ENCODE results near the gene DYNLT4. TPM values are rescaled to one million over a fixed set of nuclear protein-coding genes. Genes with fewer than 3 reads are reported as not detected.
"Not testable (repeated sequence)": the region's sequence is repeated elsewhere in the genome, so short reads cannot be mapped to it uniquely, and the experiment has no call there.

Gene DYNLT4, protein sequence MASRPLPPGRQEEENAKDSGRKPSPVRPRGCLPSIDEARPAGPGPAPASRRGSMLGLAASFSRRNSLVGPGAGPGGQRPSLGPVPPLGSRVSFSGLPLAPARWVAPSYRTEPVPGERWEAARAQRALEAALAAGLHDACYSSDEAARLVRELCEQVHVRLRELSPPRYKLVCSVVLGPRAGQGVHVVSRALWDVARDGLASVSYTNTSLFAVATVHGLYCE
- polyA plus RNA-seq (ENCODE audit: insufficient read length in 10 of 10), result under 1 TPM in 6 of 10 donors, not detected in 4; 0.29 to 0.65 (median 0.40) TPM
- long read RNA-seq, donor 1, transcript TCTEX1D4-201 (1 exons, 763 nt), result major isoform, 10 of 10 reads
- long read RNA-seq, donor 1, partial matches to known transcripts, result 0 of 10 reads
- long read RNA-seq, donor 1, other reads (novel, unspliced or antisense), result 0 of 10 reads
- long read RNA-seq, donor 2, transcript TCTEX1D4-201 (1 exons, 763 nt), result major isoform, 10 of 10 reads
- long read RNA-seq, donor 2, partial matches to known transcripts, result 0 of 10 reads
- long read RNA-seq, donor 2, other reads (novel, unspliced or antisense), result 0 of 10 reads
- long read RNA-seq, donor 3, partial matches to known transcripts, result 0 of 1 reads
- long read RNA-seq, donor 3, other reads (novel, unspliced or antisense), result 0 of 1 reads
- long read RNA-seq, donor 4, partial matches to known transcripts, result 0 of 1 reads
- long read RNA-seq, donor 4, other reads (novel, unspliced or antisense), result 0 of 1 reads
- long read RNA-seq, donor 5, transcript TCTEX1D4-201 (1 exons, 763 nt), result major isoform, 9 of 9 reads
- long read RNA-seq, donor 5, partial matches to known transcripts, result 0 of 9 reads
- long read RNA-seq, donor 5, other reads (novel, unspliced or antisense), result 0 of 9 reads
- long read RNA-seq, donor 6, transcript TCTEX1D4-201 (1 exons, 763 nt), result major isoform, 6 of 6 reads
- long read RNA-seq, donor 6, partial matches to known transcripts, result 0 of 6 reads
- long read RNA-seq, donor 6, other reads (novel, unspliced or antisense), result 0 of 6 reads
- long read RNA-seq, donor 7, transcript TCTEX1D4-201 (1 exons, 763 nt), result major isoform, 5 of 5 reads
- long read RNA-seq, donor 7, partial matches to known transcripts, result 0 of 5 reads
- long read RNA-seq, donor 7, other reads (novel, unspliced or antisense), result 0 of 5 reads
- long read RNA-seq, donor 8, transcript TCTEX1D4-201 (1 exons, 763 nt), result major isoform, 8 of 8 reads
- long read RNA-seq, donor 8, partial matches to known transcripts, result 0 of 8 reads
- long read RNA-seq, donor 8, other reads (novel, unspliced or antisense), result 0 of 8 reads
- long read RNA-seq, donor 9, partial matches to known transcripts, result 0 of 1 reads
- long read RNA-seq, donor 9, other reads (novel, unspliced or antisense), result 0 of 1 reads

DNA sequence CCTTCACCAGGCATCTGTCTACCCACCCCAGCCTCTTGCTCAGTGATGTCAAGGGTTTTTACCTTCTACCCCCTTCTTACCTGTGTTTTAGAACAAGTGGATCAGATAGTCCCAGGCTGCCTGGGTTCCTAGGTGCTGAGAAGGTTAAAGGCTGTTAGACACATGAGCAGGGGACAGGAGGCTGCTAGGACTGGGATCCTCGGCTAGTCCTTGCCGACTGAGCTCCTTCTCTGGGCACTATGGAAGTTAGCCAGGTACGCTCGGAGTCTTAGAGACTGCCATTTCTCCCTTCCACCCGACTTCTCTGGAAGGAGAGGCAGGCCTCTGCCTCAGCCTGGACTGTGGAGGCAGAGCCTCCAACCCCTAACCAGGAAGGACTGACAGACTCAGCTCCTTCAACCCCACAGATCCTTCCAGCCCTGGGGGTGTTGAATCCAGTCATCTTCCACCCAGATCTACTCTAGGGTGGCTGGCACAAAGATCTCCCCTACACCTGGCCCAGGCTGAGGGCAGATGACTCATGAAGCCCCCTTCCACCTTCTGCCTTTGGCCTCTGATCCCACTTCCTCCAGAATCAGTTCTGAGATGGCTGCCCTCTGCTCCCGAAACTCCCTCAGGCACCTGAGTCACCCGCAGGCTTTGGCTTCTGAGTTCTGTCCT, at the start of gene DYNLT4:
TSS of gene DYNLT4 (minus strand) at position 648 of the 660 bp plus-strand sequence. CDS start 683 bp downstream, outside the sequence.
- DNase-seq, result no peak

DNA sequence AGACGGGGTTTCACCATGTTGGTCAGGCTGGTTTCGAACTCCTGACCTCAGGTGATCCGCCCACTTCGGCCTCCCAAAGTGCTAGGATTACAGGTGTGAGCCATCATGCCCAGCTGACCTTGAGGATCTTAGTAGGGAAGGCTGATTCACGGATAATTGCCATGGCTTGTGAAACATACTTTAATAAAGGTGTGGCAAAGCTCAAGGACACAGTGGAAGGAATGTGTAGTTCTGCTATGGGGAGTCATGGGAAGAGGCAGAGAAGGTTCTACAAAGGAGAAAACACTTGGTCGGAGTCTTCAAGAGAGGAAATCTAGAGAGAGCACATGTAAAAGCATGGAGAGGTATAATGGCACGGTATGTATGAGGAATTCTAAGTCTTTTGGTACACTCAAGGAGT, 48.6 kb upstream of the DYNLT4 start:
- no peak for DNase-seq

DNA sequence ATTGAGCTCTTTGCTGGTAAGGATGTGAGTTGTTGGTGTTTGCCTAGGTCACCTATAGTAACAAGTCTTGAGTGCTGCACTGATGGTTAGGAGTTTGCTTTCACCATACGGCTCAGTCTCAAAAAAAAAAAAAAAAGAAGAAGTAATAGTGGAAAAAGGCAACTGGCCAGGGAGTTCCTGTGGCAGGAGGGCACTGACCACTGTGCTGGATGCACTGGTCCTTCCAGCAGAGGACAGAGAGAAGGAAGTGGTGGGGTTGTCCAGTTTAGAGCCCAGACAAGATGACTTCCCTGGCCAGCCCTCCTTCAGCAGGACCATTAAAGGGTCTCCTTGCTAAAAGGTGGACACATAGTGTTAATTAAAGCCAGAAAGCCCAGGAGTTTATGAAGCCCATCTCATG, 47.8 kb upstream of the DYNLT4 start:
- DNase-seq, result no peak

DNA sequence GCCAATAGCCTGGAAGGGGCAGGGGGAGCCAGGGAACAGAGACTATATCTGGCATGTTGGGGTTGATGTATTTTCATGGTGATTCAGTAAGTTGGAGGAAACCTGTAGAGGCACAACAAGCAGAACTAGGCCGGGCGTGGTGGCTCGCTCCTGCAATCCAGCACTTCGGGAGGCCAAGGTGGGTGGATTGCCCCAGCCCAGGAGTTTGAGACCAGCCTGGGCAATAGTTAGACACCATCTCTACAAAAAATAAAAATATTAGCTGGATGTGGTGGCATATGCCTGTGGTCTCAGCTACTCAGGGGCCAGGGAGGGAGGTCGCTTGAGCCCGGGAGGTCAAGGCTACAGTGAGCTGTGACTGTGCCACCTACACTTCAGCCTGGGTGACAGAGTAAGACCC, 46.0 kb upstream of the DYNLT4 start:
- DNase-seq, result no peak

DNA sequence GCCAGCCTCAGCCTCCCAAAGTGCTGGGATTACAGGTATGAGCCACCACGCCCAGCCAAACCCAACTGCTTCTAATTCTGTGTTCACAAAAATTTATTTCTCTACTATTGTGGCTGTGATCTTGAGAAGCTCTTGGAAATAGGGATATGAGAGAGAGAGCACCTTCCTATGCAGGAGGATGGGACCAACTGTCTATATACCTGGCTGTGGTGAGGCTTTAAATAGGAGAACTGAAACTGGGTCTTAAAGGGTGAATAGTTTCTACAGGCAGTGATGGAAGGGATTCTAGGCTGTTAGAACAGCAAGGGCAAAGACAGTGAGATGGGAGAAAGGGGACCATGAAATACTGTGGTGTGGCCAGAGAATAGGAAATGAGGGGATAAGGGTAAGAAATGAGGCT, 44.2 kb upstream of the DYNLT4 start:
- no peak for DNase-seq

DNA sequence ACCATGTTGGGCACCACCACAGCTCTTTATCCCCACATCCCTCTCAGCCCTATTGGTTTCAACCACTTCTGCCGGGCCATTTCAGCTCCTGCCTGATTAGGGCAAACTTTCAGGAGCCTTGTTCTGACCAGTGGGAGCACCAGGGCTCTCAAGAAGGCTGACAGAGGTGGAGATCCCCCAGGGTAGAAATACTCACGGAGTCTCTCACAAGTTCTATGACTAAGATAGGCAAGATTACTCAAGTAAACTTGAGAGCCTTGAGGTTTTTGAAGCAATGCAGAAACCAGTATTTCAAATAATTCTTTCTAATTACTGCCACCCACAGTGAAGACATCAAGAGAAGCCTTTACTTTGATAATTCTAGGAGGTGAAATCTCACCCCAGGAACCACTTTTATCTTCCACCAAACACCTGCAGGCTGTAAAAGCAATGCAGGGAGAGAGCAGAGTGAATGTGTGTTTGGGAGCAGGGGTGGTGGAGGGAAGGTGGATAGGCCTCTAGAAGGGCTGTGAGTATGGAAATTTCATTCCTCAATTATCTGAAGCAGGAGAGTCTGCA, 42.5 kb upstream of the DYNLT4 start:
- DNase-seq, result no peak

DNA sequence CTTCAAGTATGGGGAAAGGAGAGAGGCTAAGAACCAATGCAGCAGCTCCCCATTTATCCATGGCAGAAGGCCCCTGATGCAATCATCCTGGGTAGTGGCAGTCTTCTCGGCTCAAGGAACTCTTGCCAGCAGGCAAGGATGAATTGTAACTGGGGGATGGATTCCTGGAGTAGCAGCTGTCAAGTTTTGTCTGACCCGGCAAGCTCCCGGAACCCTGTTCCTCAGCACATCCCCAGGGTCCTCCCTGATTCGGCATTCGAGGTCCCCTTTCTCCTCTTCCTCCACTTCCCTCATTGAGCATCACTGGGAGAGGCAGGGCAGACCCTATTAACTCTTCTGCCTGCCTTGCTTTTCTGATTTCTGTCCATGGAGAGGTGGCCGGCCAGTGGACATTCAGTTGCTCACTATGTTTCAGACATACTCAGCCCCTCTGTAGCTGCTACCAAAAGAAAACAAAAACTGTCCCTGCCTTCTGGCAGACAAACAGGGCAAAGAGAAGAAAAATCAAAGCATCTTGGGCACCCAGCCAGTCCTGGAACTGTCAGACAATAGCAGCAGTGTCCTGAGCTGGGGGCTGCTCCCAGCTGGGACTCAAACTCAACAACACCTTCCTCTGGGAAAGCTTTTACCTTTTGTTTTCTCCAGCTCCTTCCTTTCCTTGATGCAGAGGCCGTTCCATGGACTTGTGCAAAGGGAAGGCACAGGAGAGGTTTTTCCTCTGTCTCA, 41.5 kb upstream of the DYNLT4 start:
- peak in 1 of 3 donors; percentile 23 for DNase-seq

DNA sequence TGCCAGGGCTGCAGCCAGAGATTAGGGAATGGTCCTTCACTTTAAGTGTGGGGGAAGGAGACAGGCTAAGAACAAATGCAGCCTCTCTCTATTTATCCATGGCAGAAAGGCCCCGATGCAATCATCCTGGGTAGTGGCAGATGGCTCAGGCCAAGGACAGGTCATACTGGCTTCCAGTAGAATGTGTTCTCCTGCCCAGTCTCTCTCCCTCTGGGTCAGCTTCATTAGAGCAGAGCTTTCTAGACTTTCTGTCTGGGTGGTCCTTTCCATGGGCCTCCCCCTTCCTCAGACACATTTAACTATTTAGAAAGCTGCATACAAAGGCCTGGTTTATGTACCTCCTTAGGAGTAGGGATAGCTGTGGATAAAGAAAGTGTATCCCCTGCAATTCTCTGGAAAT, 40.7 kb upstream of the DYNLT4 start:
- DNase-seq, result no peak

DNA sequence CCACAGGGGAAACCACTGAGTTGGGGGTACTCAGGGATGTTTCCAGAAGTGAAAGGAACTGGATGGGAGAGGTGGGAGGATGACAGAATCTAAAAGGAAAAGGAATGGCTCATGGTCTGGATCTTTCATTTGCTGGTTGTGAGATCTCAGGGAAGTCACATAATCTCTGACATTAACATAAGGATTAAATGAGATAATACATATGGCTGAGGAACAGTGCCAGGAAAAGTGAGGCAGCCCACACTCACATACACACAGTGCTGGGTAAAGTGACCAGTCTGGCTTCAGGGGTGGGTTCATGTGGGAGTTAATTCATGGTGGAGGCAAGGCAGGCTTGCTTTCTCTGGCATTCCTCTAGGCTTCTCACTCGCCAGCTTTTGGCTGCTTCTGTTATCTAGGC, 39.8 kb upstream of the DYNLT4 start:
- DNase-seq, result no peak

DNA sequence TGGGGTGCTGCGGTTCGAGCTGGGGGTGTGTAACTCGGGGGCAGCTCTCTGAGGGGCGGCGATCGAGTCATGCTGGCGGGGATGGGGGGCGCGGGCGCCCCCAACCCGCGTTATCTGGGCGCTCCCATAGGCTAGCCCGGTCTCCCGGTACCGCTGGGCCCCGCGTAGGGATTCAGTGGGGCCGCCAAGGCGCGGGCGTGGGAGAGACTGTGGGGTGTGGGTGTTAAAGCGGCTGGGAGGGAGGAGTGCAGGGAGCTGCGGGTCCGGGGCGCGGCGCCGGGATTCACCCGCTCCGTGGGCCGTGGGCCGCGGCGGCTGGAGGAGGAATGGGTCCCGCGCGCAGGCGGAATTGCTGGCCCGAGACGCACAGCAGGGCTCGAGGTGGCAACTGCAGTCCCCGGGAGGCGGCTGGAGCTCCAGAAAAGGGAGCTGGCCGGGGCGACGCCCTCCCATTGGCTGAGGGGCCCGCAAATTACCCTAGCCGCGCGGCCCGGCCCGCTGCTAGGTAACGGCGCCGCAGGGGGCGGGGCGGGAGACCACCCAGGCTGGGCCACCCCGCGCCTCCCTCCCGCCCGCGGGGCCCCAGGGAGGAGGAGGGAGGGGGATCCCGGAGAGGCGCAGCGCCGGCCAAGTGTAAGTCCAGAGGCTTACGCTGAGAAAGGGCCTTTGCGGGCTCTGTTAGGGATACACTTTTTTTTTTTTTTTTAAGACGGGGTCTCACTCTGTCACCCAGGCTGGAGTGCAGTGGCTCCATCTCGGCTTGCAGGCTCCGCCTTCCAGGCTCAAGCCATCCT, 35.9 kb upstream of the DYNLT4 start, which contains the start of gene PTCH2:
TSS of gene PTCH2 (minus strand) at position 392 of the 794 bp plus-strand sequence. CDS start at position 71, 321 bp downstream.
- DNase-seq, result peak; percentile 73 to 92 (median 80)

DNA sequence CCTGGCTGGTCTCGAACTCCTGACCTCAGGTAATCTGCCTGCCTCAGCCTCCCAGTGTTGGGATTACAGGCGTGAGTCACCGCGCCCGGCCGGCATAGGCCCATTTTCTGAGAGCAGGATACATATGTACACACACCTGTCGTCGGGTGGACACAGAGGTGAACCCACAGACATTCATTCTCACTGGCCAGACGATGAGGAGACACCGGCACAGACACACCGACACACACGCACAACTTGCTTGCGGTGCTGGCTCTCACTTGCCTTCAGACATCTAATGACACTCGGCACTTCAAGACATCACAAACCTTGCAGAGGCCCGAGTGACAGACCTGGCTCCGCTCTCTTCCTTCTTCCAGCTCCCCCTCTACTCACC, 35.3 kb upstream of the DYNLT4 start:
- DNase-seq, result peak in 1 of 3 donors; percentile 57

DNA sequence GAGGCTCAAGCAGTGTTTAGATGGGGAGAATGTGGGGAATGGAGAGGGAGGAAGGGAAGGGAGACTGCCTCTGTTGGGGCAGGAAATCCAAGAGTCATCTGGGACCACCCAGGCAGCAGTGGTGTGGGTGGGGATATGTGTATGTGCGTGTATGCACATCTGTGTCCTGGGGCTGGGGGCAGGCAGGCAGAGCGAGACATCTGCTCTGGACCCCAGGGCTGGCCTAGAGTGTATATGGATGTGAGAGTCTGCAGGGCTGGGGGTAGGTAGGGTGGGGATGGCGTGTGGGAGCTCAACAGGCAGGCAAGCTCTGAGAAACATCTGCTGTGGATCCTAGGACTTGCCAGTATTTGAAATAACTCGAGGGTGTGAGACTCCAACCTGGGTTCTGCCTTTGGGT, 32.4 kb upstream of the DYNLT4 start:
- DNase-seq, result peak; percentile 38 to 87 (median 55)

DNA sequence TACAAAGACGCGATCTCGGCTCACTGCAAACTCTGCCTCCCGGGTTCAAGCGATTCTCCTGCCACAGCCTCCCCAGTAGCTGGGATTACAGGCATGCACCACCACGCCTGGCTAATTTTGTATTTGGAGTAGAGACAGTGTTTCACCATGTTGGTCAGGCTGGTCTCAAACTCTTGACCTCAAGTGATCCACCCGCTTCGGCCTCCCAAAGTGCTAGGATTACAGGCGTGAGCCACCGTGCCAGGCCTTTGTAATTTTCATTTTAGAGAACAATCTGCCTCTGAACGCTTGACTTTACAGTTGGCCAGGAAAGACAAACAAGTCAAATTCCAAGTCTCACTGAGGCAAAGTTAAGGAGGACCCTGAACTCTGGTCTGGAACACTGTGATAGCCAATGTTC, 31.1 kb upstream of the DYNLT4 start:
- not testable (repeated sequence) for DNase-seq

DNA sequence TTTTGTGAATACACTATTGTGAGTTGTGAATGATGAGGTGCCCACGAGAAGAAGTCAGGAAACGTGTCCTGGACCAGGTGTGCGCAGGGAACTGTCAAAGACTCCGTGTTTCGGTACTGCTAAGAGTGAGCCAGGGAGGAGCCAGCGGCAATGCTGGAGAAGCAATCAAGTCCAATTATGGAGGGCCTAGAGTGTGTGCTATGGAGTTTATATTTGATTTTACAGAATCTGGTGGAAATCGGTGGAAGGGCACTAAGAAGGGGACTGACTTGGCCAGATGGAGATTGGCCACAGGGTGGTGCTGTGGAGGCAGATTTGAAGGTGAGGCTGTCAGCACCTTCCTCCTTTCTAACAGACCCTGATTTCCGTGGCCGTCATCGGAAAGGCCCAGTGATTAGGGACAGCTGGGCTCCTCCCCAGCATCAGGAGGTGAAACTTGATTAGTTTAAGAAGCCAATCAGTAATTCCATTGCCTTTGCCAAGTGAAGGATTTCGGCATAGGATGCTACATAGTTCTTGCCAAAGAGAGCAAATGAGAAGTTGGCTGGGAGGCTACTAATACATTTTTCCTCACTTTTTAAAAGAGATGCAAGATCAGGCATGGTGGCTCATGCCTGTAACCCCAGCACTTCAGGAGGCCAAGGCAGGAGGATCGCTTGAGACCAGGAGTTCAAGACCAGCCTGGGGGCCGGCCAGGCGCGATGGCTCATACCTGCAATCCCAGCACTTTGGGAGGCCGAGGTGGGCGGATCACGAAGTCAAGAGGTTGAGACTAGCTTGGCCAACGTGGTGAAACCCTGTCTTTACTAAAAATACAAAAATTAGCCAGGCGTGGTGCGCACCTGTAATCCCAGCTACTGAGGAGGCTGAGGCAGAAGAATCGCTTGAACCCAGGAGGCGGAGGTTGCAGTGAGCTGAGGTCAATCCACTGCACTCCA, 28.9 kb upstream of the DYNLT4 start:
- peak; percentile 67 to 92 (median 85) for DNase-seq

DNA sequence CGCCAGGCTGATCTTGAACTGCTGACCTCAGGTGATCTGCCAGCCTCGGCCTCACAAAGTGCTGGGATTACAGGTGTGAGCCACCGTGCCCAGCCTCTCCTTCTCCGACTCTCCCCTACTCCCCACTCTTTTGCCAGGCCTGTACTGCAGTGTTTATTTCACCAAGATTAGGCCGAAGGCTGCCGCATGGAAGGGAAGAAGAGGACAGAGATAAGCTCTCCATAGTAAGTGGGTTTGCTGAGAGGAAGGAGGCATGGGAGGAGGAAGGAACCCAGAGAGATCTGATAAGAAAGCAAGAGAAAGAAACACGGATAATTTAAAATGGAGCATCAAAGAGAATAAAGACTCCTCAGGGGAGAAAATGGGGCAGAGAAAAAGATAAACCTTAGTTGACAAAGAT, 27.2 kb upstream of the DYNLT4 start:
- DNase-seq, result no peak

DNA sequence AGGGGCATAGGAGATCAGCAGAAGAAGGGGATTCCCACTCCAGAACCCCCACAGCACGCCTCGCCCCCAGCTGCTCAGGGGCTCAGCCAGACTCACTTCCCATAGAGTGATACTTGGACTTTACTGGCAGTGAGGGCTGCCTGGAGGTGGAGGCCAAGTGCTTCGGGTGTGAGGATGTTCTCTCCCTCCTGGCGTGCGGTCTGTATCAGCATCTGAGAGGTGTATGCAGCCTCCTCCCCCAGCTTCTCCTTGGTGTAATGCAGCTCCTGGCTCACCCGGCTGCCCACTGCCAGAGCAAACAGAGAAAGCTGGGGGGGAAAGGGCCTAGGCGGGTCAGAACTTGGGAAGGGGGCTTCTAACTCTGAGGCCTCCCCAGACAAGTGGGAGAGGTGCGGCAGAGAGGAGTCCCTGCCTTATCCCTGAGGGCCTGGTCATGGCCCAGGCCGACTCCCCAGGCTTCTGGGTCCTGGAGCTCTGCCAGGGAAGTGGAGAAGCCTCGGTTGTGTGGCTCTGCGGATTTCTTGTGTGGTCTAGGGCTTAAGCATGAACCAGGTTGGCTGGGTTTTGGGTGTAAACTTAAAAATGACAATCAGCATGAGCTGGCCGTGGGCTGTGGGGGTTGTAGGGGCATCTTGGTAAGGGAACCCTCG, 25.0 kb upstream of the DYNLT4 start:
- no peak for DNase-seq

DNA sequence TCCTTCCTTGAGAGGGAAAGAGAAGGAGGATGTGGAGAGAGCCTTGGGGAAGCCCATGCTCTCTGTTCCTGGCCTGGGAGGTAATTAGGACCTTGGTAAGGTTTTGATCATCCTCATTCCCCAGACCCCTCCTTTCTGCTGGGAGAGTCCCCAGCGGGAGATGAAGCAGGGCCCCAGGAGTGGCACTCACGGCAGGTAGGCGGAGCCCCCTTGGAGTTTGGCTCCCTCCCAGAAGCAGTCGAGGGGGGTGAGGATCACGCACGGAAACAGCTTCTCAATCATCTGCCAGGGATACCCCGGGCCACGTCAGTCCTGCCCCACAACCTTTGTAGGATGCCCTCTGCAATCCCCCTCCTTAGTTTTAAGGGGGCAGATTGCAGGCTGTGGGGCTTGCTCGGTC, 24.4 kb upstream of the DYNLT4 start:
- no peak for DNase-seq

Measured in muscle of back (tissue), 13 donors.